Hepatocyte (in vitro differentiated cells): ENCODE results near the gene GJD4. TPM values are rescaled to one million over a fixed set of nuclear protein-coding genes. Genes with fewer than 3 reads are reported as not detected.

ENCODE experiments used
- DNase-seq: peaks from one replicate; pipeline ENCODE4 v3.0.0-alpha.2; 2016; ENCODE audit warnings: low spot score
- H2AFZ ChIP-seq: fragments of 200-600 bp; sonication (generic); 2 replicates; pipeline ENCODE4 v1.6.0; 2016; ENCODE audit warnings: antibody characterized with exemption, mild to moderate bottlenecking
- H3K27ac ChIP-seq: fragments of 200-600 bp; sonication (generic); 2 replicates; pipeline ENCODE4 v1.5.1; 2016; ENCODE audit warnings: mild to moderate bottlenecking
- H3K27me3 ChIP-seq: fragments of 200-600 bp; sonication (generic); 2 replicates; pipeline ENCODE4 v1.6.1; 2016
- H3K36me3 ChIP-seq: fragments of 200-600 bp; sonication (generic); replicated peaks from 2 replicates; pipeline ENCODE4 v1.5.1; 2016; ENCODE audit warnings: low read depth; ENCODE audit not compliant: insufficient read depth
- H3K4me1 ChIP-seq: fragments of 200-600 bp; sonication (generic); 2 replicates; pipeline ENCODE4 v1.5.1; 2016; ENCODE audit warnings: mild to moderate bottlenecking, moderate library complexity; ENCODE audit not compliant: insufficient read depth
- H3K4me2 ChIP-seq: fragments of 200-600 bp; sonication (generic); 2 replicates; pipeline ENCODE4 v1.6.0; 2016
- H3K4me3 ChIP-seq: fragments of 200-600 bp; sonication (generic); 2 replicates; pipeline ENCODE4 v1.5.1; 2016; ENCODE audit warnings: mild to moderate bottlenecking
- H3K79me2 ChIP-seq: fragments of 200-600 bp; sonication (generic); 2 replicates; pipeline ENCODE4 v1.6.0; 2017; ENCODE audit warnings: mild to moderate bottlenecking
- H3K9me2 ChIP-seq: fragments of 200-600 bp; sonication (generic); replicated peaks from 2 replicates; pipeline ENCODE4 v1.6.0; 2017; ENCODE audit warnings: mild to moderate bottlenecking; ENCODE audit not compliant: insufficient read depth
- H3K9me3 ChIP-seq: fragments of 200-600 bp; sonication (generic); 2 replicates; pipeline ENCODE4 v1.5.1; 2016; ENCODE audit warnings: low read depth, mild to moderate bottlenecking
- H4K20me1 ChIP-seq: fragments of 200-600 bp; sonication (generic); 2 replicates; pipeline ENCODE4 v1.6.0; 2016; ENCODE audit warnings: mild to moderate bottlenecking; ENCODE audit not compliant: insufficient read depth, poor library complexity, severe bottlenecking
- EZH2 ChIP-seq: fragments of 200-600 bp; sonication (generic); IDR thresholded peaks from 2 replicates; pipeline ENCODE4 v1.6.1; 2016; ENCODE audit warnings: antibody characterized with exemption, mild to moderate bottlenecking, borderline replicate concordance
- EZH2phosphoT487 ChIP-seq: fragments of 200-600 bp; sonication (generic); IDR thresholded peaks from one replicate; pipeline ENCODE4 v1.6.1; 2018; ENCODE audit warnings: antibody characterized with exemption, mild to moderate bottlenecking, low read depth, moderate library complexity; ENCODE audit not compliant: unreplicated experiment, severe bottlenecking
- WGBS: methylation state at CpG from one replicate; pipeline ENCODE4 v1.1.6; 2016; ENCODE audit warnings: low lambda C conversion rate; ENCODE audit errors: missing lambda C conversion rate; 5-methylcytosine and 5-hydroxymethylcytosine counted together
- polyA plus RNA-seq: library from polyadenylated mRNA; unstranded; fragments of >200 nt; fragmentation: Nextera tagmentation; extraction: Ambion mirVana; gene quantifications from 2 replicates; pipeline ENCODE4 v1.2.1, GENCODE V29; 2016
- total RNA-seq: library from RNA; depleted of rRNA; stranded (reverse); fragments of >200 nt; gene quantifications from 2 replicates; pipeline ENCODE4 v1.2.3, GENCODE V29; 2014
- TF ChIP-seq, protein P1 (sequence below): fragments of 200-600 bp; sonication (generic); IDR thresholded peaks from 2 replicates; pipeline ENCODE4 v1.5.1; 2016; ENCODE audit warnings: antibody characterized with exemption, mild to moderate bottlenecking; ENCODE audit not compliant: poor library complexity

GJD4 gene
- total and polyA plus RNA-seq, 2 experiments from 2014 or later, result 0.17 TPM; not detected in 1

DNA sequence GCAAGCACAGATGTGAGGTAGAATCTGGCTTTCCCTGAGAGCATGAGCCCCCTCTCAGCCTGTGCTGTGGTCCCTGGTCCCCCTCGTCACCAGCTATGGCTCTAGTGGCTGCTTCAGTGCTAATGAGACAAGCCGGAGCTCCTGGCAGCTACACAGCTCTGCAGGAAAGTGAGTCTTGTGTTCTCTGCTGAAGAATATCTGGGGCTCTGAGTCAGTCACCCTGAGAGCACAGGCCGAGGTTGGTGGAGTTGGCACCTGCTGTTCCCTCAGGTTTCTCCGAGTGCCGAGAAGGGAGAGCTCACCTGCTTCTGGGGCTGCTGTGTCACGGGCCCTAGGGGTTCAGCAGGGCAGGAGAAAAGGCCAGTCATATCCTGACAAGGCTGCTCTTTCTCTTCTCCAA, 37.2 kb upstream of the GJD4 start:
- DNase-seq, result no peak
- Histone ChIP-seq H3K27me3 (no peaks in the 10 kb centered on the region), H3K79me2 (no peaks in the 10 kb centered on the region), H3K4me2 (no peak overlapping the region), H3K4me3 (no peak overlapping the region), H3K9me2 (no peaks in the 10 kb centered on the region), H4K20me1 (no peaks in the 10 kb centered on the region), H3K4me1 (no peaks in the 10 kb centered on the region), H3K9me3 (no peaks in the 10 kb centered on the region), H3K27ac (no peak overlapping the region), H2AFZ (no peak overlapping the region), H3K36me3 (no peaks in the 10 kb centered on the region)
- TF ChIP-seq, protein P1, sequence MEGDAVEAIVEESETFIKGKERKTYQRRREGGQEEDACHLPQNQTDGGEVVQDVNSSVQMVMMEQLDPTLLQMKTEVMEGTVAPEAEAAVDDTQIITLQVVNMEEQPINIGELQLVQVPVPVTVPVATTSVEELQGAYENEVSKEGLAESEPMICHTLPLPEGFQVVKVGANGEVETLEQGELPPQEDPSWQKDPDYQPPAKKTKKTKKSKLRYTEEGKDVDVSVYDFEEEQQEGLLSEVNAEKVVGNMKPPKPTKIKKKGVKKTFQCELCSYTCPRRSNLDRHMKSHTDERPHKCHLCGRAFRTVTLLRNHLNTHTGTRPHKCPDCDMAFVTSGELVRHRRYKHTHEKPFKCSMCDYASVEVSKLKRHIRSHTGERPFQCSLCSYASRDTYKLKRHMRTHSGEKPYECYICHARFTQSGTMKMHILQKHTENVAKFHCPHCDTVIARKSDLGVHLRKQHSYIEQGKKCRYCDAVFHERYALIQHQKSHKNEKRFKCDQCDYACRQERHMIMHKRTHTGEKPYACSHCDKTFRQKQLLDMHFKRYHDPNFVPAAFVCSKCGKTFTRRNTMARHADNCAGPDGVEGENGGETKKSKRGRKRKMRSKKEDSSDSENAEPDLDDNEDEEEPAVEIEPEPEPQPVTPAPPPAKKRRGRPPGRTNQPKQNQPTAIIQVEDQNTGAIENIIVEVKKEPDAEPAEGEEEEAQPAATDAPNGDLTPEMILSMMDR, result no peak
- no peak for TF ChIP-seq EZH2phosphoT487
- WGBS, result 98% methylated on average over 6 of the region's 6 CpGs

DNA sequence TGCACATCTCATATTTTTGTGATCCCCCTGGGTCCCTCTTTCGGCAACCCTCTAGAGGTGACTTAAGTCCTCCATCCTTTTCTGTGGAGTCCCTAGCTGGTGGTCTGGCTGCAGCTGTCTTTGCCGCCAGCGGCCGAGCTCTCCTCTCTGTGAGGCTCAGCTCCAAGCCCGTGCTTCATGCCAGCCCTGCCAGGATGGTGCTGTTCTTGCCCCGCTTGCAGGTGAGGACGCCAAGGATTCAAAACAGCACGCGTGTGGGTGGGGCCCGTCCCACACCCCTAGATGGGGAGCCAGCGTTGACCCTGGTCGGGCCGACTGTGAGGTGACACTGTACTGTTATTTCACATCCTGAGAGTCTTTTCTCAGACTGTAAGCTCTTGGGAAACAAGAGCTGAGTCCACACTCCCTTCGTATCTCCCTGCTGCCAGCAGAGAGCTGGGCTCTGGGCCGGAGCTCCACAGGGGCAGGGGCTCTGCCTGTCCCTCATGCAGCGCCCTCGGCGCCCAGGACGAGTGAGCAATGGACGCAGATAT, 36.6 kb upstream of the GJD4 start:
- TF ChIP-seq EZH2phosphoT487 (no peak), EZH2 (no peak)
- TF ChIP-seq, protein P1, result no peak
- Histone ChIP-seq H3K27me3 (no peaks in the 10 kb centered on the region), H3K79me2 (no peaks in the 10 kb centered on the region), H3K4me1 (no peaks in the 10 kb centered on the region), H3K27ac (no peak overlapping the region), H3K36me3 (no peaks in the 10 kb centered on the region), H4K20me1 (no peaks in the 10 kb centered on the region), H3K4me2 (no peak overlapping the region), H2AFZ (no peak overlapping the region), H3K4me3 (no peak overlapping the region), H3K9me3 (no peaks in the 10 kb centered on the region), H3K9me2 (no peaks in the 10 kb centered on the region)
- no peak for DNase-seq
- WGBS, result 95% methylated on average over 20 of the region's 20 CpGs

DNA sequence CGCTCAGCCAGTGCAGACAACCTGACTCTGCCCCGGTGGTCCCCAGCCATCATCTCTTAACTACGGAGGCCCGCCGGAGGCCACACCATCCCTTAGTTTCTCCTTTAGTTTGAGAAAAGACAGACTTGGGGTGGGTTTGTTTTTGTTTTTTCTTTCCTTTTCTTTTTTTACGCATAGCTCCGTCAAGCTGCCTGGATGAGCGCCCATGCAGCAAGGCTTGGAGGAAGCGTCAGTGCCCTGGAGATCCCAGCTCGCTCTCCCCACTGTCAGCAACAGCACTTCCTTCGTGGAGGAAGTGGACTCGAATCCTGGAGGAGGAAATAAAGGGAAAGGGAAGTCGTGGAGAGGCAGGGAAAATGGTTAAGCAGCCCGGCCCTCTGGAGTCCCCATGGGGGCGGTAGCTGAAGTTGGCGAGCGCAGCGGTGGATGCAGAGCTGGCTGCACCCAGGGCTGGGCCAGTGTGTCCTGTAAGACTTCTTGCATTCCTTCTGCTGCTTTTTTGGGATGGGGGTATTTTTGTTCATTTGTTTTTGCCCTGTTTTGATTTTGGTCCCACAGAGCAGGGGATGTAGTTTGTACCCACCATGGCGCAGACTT, 35.9 kb upstream of the GJD4 start:
- no peak overlapping the region for H3K4me2 ChIP-seq
- 95% methylated on average over 19 of the region's 19 CpGs for WGBS
- TF ChIP-seq, protein P1, result no peak
- TF ChIP-seq EZH2phosphoT487 (no peak), EZH2 (no peak)
- no peaks in the 10 kb centered on the region for H3K9me2 ChIP-seq
- H4K20me1 ChIP-seq, result no peaks in the 10 kb centered on the region
- no peaks in the 10 kb centered on the region for H3K79me2 ChIP-seq
- DNase-seq, result no peak
- no peaks in the 10 kb centered on the region for H3K36me3 ChIP-seq
- H3K27ac ChIP-seq, result no peak overlapping the region
- H3K9me3 ChIP-seq, result no peaks in the 10 kb centered on the region
- no peaks in the 10 kb centered on the region for H3K27me3 ChIP-seq
- no peak overlapping the region for H3K4me3 ChIP-seq
- no peak overlapping the region for H2AFZ ChIP-seq
- H3K4me1 ChIP-seq, result no peaks in the 10 kb centered on the region

DNA sequence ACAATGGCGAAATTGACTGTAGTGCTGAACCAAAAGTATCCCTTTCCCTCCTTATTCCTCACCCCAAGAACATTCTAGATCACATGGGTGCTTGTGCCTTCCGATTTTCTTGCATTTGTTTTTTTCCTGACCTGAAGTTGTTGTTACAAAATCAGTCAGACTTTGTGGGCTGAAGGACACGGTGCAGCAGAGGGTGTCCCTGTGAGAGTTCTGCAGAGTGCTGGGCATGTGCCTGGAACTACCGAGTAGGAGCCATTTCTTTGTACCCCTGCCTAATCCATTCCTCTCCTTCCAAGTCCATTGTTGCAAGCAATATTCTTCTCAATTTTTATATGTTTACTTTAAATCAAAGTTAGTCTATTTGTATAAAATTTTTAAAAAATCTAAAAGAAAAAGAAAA, 35.3 kb upstream of the GJD4 start:
- no peak overlapping the region for H3K27ac ChIP-seq
- H3K79me2 ChIP-seq, result no peaks in the 10 kb centered on the region
- no peak overlapping the region for H3K4me3 ChIP-seq
- no peaks in the 10 kb centered on the region for H3K4me1 ChIP-seq
- 92% methylated on average over 4 of the region's 4 CpGs for WGBS
- H3K9me3 ChIP-seq, result no peaks in the 10 kb centered on the region
- TF ChIP-seq, protein P1, result no peak
- TF ChIP-seq EZH2phosphoT487 (no peak), EZH2 (no peak)
- H4K20me1 ChIP-seq, result no peaks in the 10 kb centered on the region
- no peak overlapping the region for H3K4me2 ChIP-seq
- no peak overlapping the region for H2AFZ ChIP-seq
- no peak for DNase-seq
- no peaks in the 10 kb centered on the region for H3K36me3 ChIP-seq
- no peaks in the 10 kb centered on the region for H3K27me3 ChIP-seq
- H3K9me2 ChIP-seq, result no peaks in the 10 kb centered on the region
